PC-9 (cell line): ENCODE data around the gene PANX3. TPM values are rescaled to one million over a fixed set of nuclear protein-coding genes. Genes with fewer than 3 reads are reported as not detected.

ENCODE experiments used
- BruUV-seq: library from RNA; stranded (reverse); fragments of 400-500 nt; replicated peaks from 2 replicates; lab custom pipeline; 2021; lab: Mats Ljungman, UMichigan
- CTCF ChIA-PET: fragments of 300-600 bp; sonication (Branson Sonifier 250); formaldehyde crosslinking; loops from one replicate; lab custom pipeline; 2022; ENCODE audit warnings: antibody characterized with exemption; lab: Charles Lee
- POLR2A ChIA-PET: fragments of 300-600 bp; sonication (Branson Sonifier 250); formaldehyde crosslinking; loops from one replicate; lab custom pipeline; 2022; ENCODE audit warnings: antibody characterized with exemption; ENCODE audit not compliant: unreplicated experiment; lab: Charles Lee
- DNase-seq, 2 experiments: peaks; one replicate each; pipeline versions ENCODE4 v3.0.0 to v3.0.0-alpha.2; 2015 to 2022; ENCODE audit warnings: mixed read lengths in 1 of 2
- H2AFZ ChIP-seq: fragments of 200-600 bp; sonication (generic); 2 replicates; pipeline ENCODE4 v1.8.1; 2017; ENCODE audit warnings: antibody characterized with exemption
- H3F3A ChIP-seq: fragments of 200-600 bp; sonication (generic); 2 replicates; pipeline ENCODE4 v1.8.1; 2017; ENCODE audit warnings: antibody characterized with exemption, mild to moderate bottlenecking, low read depth; ENCODE audit not compliant: insufficient read depth
- H3K27ac ChIP-seq: fragments of 200-600 bp; sonication (generic); 2 replicates; pipeline ENCODE4 v1.6.1; 2016; ENCODE audit warnings: mixed run types
- H3K27me3 ChIP-seq: fragments of 200-600 bp; sonication (generic); 2 replicates; pipeline ENCODE4 v1.6.1; 2016; ENCODE audit warnings: low read depth, mixed run types; ENCODE audit not compliant: insufficient read depth
- H3K36me3 ChIP-seq: fragments of 200-600 bp; sonication (generic); 2 replicates; pipeline ENCODE4 v1.6.1; 2016; ENCODE audit warnings: low read depth, mixed run types
- H3K4me1 ChIP-seq: fragments of 200-600 bp; sonication (generic); replicated peaks from 2 replicates; pipeline ENCODE4 v1.6.1; 2016; ENCODE audit warnings: mixed run types; ENCODE audit not compliant: insufficient read depth
- H3K4me2 ChIP-seq: fragments of 200-600 bp; sonication (generic); 2 replicates; pipeline ENCODE4 v1.6.1; 2017; ENCODE audit warnings: mixed run types
- H3K4me3 ChIP-seq: fragments of 200-600 bp; sonication (generic); 2 replicates; pipeline ENCODE4 v1.6.1; 2016; ENCODE audit warnings: mixed run types
- H3K79me2 ChIP-seq: fragments of 200-600 bp; sonication (generic); 2 replicates; pipeline ENCODE4 v1.6.1; 2017; ENCODE audit warnings: low read depth, mixed run types
- H3K9me2 ChIP-seq: fragments of 200-600 bp; sonication (generic); 2 replicates; pipeline ENCODE4 v1.8.1; 2017; ENCODE audit warnings: mild to moderate bottlenecking; ENCODE audit not compliant: insufficient read depth
- H3K9me3 ChIP-seq: fragments of 200-600 bp; sonication (generic); 2 replicates; pipeline ENCODE4 v1.8.1; 2016; ENCODE audit warnings: low read depth; ENCODE audit not compliant: insufficient read depth
- H4K20me1 ChIP-seq: fragments of 200-600 bp; sonication (generic); 2 replicates; pipeline ENCODE4 v1.8.1; 2017; ENCODE audit not compliant: insufficient read depth
- EZH2 ChIP-seq: fragments of 200-600 bp; sonication (generic); IDR thresholded peaks from 2 replicates; pipeline ENCODE4 v1.8.0; 2017; ENCODE audit warnings: antibody characterized with exemption, low read depth
- intact Hi-C: fragments of 100-400 bp; cut with micrococcal nuclease; formaldehyde crosslinking; loops from one replicate; pipeline ENCODE4 v1.10.0; 2022; ENCODE audit not compliant: unreplicated experiment
- total RNA-seq: library from RNA; stranded (reverse); gene quantifications from 2 replicates; pipeline ENCODE4 v1.2.3, GENCODE V29; 2021
- TF ChIP-seq, protein P1 (sequence below): fragments of 200-600 bp; sonication (generic); conservative IDR thresholded peaks from 2 replicates; pipeline ENCODE4 v1.6.1; 2017; ENCODE audit warnings: mixed run types, antibody characterized with exemption, mild to moderate bottlenecking, moderate library complexity

PANX3 gene
- total RNA-seq, 1 experiment from 2014 or later, result not detected

DNA sequence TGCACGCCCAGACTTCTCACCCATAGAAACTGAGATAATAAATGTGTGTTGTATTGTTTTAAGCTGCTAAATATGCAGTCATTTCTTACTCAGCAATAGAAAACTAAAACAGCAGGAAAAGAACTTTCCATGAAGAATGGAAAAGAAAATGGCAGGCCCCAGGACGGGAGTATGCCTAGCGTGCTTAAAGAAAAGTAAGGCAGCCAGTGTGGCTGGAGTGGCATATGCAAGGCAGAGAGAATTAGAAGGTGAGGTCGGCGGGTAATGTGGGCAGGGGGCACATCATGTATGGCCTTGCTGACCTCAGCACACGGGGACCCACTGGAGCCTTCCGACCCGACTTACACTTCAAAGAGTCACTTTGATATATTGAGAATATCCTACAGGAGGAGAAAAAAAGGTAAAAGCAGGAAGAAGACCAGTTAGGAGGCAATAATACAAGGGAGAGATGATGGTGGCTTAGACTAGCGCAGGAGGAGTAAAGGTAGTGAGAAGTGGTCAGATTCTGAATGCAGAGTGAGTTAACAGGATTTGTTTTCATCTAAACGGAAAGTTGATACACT lies 31.9 kb downstream of the PANX3 start:
- no peak for TF ChIP-seq EZH2
- TF ChIP-seq, protein P1, sequence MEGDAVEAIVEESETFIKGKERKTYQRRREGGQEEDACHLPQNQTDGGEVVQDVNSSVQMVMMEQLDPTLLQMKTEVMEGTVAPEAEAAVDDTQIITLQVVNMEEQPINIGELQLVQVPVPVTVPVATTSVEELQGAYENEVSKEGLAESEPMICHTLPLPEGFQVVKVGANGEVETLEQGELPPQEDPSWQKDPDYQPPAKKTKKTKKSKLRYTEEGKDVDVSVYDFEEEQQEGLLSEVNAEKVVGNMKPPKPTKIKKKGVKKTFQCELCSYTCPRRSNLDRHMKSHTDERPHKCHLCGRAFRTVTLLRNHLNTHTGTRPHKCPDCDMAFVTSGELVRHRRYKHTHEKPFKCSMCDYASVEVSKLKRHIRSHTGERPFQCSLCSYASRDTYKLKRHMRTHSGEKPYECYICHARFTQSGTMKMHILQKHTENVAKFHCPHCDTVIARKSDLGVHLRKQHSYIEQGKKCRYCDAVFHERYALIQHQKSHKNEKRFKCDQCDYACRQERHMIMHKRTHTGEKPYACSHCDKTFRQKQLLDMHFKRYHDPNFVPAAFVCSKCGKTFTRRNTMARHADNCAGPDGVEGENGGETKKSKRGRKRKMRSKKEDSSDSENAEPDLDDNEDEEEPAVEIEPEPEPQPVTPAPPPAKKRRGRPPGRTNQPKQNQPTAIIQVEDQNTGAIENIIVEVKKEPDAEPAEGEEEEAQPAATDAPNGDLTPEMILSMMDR, result no peak
- ChIA-PET POLR2A (no interaction called here), CTCF (no interaction called here)
- Histone ChIP-seq H3K9me3 (no peaks in the 10 kb centered on the region), H3K36me3 (no peaks in the 10 kb centered on the region), H3K9me2 (no peaks in the 10 kb centered on the region), H3K4me1 (no peaks in the 10 kb centered on the region), H3K27ac (no peak overlapping the region), H3K4me2 (no peak overlapping the region), H3K4me3 (no peak overlapping the region), H3K79me2 (no peaks in the 10 kb centered on the region), H3K27me3 (no peaks in the 10 kb centered on the region), H3F3A (peaks cover 5% of the 10 kb centered on the region; the same call in 1 of the 2 replicates), H4K20me1 (no peaks in the 10 kb centered on the region; the same call in 1 of the 2 replicates), H2AFZ (no peak overlapping the region)
- no TSS peak for BruUV-seq
- intact Hi-C loops, result no loop called here
- DNase-seq, result no peak

DNA sequence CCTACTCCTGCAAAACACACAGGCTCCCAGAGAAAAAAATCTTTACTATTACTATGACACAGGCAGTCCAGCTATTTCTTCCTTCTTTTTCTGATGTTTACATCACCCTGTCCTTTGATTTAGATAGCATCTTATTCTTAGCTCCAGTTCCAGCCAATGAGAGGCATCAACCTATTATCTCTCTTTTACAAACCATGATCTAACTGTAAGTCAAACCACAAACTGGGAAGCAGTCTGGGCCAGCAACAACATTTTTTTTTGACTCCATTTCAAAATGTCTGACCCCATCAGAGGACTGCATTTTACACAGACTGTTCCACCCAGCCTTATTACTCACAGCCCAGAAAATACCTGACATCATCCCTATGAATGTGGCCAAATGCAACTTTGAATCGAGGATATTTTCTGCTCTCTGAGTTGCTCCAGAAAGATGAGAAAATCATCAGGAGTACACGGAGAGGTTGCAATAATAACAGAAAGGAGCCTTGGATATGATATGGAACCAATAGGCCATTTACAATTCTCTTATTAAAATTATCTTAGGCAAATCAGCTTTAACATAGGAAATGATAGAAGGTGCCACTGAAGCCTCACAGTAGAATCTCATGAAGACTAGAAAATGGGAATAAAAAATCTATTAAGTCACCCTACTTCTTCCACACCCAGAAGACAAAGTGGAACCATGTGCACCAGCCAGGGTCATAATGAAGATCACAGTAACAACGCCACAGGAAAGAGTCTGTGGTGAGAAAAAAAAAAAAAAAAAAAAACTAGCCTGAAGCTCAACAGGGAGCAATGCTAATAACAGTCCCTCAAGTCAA lies 32.6 kb downstream of the PANX3 start:
- Histone ChIP-seq H3K36me3 (no peaks in the 10 kb centered on the region), H3K27me3 (no peaks in the 10 kb centered on the region), H3F3A (no peaks in the 10 kb centered on the region; the same call in 1 of the 2 replicates), H3K79me2 (no peaks in the 10 kb centered on the region), H3K4me2 (no peak overlapping the region), H4K20me1 (no peaks in the 10 kb centered on the region; the same call in 1 of the 2 replicates), H3K9me2 (no peaks in the 10 kb centered on the region), H3K4me1 (no peaks in the 10 kb centered on the region), H3K4me3 (no peak overlapping the region), H3K27ac (no peak overlapping the region), H2AFZ (no peak overlapping the region), H3K9me3 (no peaks in the 10 kb centered on the region)
- no TSS peak for BruUV-seq
- DNase-seq, result no peak
- ChIA-PET POLR2A (no interaction called here), CTCF (interaction anchor here (0.6 kb wide), 1 partner anchor 233 kb away, joined by 3 read pairs; no protein-coding TSS in a partner anchor)
- intact Hi-C loops, result loop anchor here (1.0 kb wide), 1 partner anchor 193 kb away; no protein-coding TSS in a partner anchor
- TF ChIP-seq, protein P1, result no peak
- TF ChIP-seq EZH2, result no peak

DNA sequence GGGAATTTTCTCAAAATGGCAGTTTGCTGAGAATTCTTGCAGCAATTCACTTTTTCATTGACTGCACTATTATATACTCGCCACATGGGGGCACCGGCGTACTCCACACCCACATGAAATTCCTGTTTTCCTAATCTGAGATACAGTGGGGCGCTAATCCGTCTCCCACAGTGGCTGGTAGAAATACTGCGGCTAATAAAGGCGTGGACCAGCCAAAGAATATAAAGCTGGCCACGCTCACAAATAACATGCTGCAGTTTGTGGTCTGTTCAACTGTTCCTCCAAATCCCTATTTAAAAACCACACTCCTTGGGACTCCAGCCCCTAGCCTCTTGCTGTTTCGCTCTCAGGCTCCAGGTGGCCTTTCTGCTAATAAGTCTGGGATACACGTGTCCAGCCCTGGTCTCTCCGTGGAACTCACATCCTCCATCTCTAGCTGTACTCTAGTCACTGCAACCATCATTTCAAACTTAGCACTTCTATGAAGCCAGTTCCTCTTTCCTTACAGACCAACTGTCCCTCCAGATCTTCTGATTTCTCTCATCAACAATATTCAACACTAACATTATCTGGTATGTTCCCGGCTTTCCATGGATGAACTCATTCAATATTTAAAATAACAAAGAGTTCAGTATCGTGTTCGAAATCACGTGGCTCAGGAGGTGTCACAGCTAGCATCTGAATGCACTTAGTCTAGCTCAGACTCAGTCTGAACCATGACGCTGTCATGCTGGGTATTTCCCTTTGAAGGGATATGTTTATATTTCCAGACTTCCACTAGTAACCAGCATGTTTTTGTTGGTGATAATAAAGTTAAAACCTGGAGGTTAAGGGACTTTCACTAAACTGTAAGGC lies 33.4 kb downstream of the PANX3 start:
- intact Hi-C loops, result loop anchor here (1.0 kb wide), 1 partner anchor 193 kb away; no protein-coding TSS in a partner anchor
- peak; percentile 44 to 53 for DNase-seq
- Histone ChIP-seq H3K27ac (no peak overlapping the region), H3K4me3 (no peak overlapping the region), H3F3A (no peaks in the 10 kb centered on the region), H3K4me2 (no peak overlapping the region), H2AFZ (no peak overlapping the region), H3K36me3 (no peaks in the 10 kb centered on the region), H3K79me2 (no peaks in the 10 kb centered on the region), H4K20me1 (no peaks in the 10 kb centered on the region; the same call in 1 of the 2 replicates), H3K4me1 (no peaks in the 10 kb centered on the region), H3K27me3 (no peaks in the 10 kb centered on the region), H3K9me2 (no peaks in the 10 kb centered on the region), H3K9me3 (no peaks in the 10 kb centered on the region)
- TF ChIP-seq EZH2, result no peak
- TF ChIP-seq, protein P1, result peak; percentile 87
- ChIA-PET CTCF (interaction anchor here (0.6 to 0.8 kb wide), 2 partner anchors 192 to 232 kb away, joined by 3 to 5 read pairs; no protein-coding TSS in a partner anchor), POLR2A (no interaction called here)
- BruUV-seq, result no TSS peak
